GM13976 (cell line): ENCODE results near the gene GSK3A.

Experiments
- DNase-seq: peaks from one replicate; pipeline ENCODE4 v3.0.0; 2012; ENCODE audit warnings: low spot score
- CTCF ChIP-seq: IDR thresholded peaks from 2 replicates; pipeline ENCODE4 v1.5.1; 2012; ENCODE audit warnings: borderline replicate concordance, mild to moderate bottlenecking; ENCODE audit not compliant: insufficient read depth; ENCODE audit errors: extremely low read depth, missing control alignments, control extremely low read depth
- in situ Hi-C: fragments of 300-500 bp; cut with MboI; formaldehyde crosslinking; loops from one replicate; pipeline ENCODE4 v1.12.0; 2022; ENCODE audit warnings: low sequenced_read_pairs, mixed read lengths, inconsistent platforms; ENCODE audit not compliant: unreplicated experiment

Gene GSK3A

DNA sequence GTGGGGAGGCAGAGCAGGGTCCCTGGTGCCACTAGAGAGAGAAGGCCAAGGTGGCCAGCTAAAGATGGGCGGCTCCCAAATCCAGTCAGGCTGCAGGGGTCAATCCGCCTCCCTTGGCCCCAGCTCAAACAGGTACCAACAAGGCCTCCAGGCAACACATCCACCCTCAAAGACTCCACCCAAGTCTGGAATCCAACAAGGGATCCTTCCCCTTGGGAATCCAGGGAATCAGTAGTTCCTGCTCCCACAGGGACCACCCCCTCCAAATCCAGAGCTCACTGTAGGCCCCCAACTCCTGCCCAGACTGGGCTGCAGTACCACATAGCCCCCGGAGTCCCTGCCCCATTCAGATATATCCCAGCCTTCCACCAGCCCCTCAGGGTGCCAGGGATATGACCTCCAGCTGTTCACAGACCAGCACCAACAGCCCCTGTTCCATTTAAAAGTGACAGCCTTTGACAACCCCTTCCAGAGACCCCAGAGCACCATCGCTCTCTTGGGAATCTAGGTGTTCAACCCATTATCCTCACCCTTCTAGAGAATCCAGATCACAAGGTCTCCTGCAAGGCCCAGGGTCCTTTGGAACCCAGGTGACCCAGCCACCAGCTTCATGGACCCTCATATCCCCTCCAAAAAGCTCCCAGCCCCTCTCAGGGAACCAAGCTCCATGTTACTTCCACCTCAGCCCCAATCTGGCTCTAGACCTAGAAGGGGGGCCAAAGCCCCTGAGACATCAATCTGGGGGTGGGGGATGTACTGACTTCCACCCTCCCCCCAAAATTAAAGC lies 9.4 kb upstream of the GSK3A start:
- no peak for DNase-seq
- no peak for TF ChIP-seq CTCF
- in situ Hi-C loops, result no loop called here

DNA sequence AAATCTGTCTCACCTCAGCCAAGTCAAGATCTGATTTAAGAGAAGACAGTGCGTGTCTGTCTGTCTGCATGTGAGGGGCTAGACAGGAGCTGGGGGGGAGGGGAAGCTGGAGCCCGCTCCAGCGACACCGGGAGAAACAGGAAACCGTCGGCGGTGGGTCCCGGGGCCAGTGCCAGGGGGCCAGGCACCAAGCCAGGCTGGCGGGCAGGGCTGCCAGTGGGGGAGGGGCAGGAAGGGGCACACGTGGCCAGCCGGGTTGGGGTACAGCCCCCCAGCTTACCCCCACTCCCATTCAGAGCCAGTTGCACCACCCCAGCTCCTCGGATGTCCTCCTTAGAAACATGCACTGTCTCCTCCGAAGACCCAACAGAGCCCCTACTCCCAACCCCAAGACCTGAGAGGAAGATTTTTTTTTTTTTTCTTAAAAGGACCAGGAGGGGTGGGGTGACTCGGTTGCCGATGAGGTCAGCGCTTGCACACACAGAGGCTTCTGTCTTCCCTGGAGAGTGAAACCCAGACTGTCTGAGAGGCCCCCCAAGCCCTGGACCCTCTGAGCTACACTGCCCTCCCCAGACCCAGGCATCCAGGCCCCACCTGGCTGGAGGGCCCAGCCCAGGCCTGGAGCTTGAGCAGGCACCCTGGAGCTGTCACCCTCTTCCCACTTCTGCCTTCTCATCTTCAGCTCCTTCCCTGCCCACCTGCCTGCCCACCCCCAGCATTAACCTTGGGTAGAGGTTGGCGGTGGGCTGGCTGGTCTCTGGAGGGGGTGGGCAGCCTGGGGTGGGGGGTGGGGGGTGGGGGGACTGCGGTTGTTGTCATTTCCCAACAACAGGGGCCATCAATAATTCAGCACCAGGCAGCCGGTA lies 8.5 kb upstream of the GSK3A start:
- no peak for DNase-seq
- no peak for TF ChIP-seq CTCF
- in situ Hi-C loops, result no loop called here

DNA sequence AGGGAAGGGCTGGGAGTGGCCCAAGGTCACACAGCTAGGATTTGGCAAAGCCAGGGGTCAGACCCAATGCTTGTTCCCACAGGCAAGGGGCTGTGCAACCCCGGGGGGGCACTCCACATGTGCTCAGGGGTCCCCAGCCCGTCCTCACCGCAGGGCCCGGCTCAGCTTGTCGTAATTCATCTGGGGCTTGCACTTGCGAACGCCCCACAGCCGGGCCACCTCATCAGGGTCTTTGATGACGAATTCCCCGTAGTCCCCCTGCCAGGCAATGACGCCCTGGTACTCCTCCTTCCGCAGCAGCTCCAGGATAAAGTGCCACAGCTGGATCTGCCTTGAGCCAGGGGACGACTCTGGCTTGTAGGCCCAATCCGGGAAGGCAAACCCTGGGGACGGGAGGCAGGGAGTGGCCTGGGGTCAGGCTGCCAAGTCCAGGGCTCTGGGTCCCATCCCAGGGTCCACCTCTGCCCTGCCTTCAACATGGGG lies 7.8 kb upstream of the GSK3A start:
- in situ Hi-C loops, result no loop called here
- no peak for TF ChIP-seq CTCF

GRCh38 chr19:42249769-42250168 lies 7.4 kb upstream of the GSK3A start:
- in situ Hi-C loops, result no loop called here
- TF ChIP-seq CTCF, result no peak

More for the DNA sequence above, 7.8 kb upstream of the GSK3A start:
- DNase-seq, result no peak

DNA sequence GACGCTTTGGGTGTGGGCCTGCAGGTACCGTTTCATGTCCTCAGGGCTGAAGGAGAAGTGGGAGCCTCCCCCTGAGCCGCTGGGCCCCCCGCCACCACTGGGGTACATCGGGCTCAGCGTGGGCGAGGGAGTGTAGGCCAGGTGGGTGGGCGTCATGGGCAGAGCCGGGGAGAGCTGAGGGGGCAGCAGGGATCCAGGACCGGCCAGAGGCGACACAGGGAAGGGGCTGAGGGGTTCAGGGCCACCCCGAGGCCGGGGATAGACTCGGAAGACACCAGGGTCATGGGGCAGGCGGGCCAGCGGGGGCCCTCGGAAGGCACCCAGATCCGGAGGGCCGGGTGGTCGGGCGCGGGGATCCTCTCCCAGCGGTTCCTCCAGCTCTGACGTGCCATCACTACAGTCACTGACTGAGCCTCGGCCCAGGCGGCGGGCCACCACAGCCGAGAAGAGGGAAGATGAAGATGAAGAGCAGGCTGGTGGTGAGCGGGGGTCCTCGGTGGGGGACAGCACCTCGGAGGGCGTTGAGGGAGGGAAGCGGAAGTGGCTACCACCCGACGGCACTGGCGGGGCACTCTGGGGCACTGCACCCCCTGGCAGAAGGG lies 6.8 kb upstream of the GSK3A start:
- TF ChIP-seq CTCF, result no peak
- DNase-seq, result no peak
- in situ Hi-C loops, result no loop called here

More at GRCh38 chr19:42249769-42250168, 7.4 kb upstream of the GSK3A start:
- DNase-seq, result no peak

DNA sequence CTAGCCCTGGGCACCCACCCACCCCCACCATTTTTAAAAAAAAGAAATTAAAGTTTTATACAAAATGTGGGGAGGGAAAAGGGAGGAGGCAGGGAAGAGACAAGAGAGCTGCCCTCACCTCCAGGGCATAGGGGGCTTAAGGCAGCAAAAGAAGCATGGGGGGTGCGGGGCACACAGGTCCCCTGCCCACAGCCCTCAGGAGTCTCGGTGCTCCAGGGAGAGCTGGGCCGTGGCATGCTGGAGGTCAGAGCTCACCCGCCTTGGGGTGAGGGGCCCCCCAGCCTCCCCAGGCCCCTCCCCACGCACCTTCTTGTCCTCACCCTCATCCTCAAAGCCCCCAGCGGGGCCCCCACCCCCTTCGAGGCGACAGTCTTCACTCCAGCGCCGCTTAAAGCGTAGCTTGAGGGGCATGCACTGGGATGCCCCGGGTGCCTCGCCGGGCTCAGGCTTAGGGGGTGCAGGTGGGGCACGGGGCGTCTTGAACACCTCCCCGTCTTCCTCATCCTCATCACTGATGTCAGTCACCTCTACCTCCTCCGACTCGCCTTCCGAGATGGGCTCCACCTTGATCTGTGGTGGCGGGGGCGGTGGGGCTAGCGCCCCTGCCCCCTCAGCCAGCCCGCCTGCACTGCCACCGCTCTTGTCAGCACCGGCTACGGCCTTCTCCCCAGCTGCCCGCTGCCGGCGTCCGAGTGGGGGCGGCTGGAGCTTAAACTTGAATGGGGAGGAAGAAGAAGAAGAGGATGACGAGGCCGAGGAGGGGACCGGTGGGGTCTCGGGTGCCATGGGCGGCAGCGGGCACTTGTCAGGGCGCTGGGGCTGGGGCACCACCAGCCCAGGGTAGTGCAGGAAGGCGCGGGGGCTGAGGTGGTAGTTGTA lies 6.1 kb upstream of the GSK3A start:
- in situ Hi-C loops, result no loop called here
- TF ChIP-seq CTCF, result no peak
- no peak for DNase-seq
